Stimulated activated CD8-positive, alpha-beta memory T cell treated with anti-CD3 and anti-CD28 coated beads, Interleukin-15, amount 100 ng/mL, for 24 hours (primary cell): Measurements from ENCODE around the gene OR4D9.
"Not testable (repeated sequence)": the region's sequence is repeated elsewhere in the genome, so short reads cannot be mapped to it uniquely, and the experiment has no call there.

ENCODE experiments used
- DNase-seq: peaks from one replicate; pipeline ENCODE4 v3.0.0-alpha.2; 2020; ENCODE audit warnings: low read depth

Gene OR4D9

GRCh38 chr11:59510941-59511589, at the start of gene OR4D9:
TSS of gene OR4D9 (plus strand) at chr11:59511539. CDS start at chr11:59514913, 3,374 bp downstream.
- DNase-seq = no peak

DNA sequence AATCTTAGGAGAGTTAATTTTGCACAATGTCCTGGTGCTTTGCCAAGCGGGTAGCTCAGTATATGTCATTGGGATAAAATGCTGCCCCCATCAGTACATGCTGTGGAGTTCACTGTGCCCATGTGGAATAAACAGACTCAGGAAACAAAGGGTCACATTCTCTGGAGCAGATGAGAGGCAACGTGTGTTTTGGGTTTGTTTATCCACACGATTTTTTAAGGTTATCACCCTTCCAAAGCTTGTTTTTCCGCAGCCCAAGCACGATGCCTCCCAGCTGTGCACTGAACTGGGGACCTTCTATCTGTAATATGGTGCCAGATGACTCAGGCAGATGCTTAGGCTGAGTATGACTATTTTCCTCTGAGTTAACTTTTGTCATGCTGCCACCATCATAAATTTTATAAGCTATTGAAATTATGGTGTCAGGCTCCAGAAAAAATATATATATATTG, 48.1 kb upstream of the OR4D9 start:
- DNase-seq = no peak

DNA sequence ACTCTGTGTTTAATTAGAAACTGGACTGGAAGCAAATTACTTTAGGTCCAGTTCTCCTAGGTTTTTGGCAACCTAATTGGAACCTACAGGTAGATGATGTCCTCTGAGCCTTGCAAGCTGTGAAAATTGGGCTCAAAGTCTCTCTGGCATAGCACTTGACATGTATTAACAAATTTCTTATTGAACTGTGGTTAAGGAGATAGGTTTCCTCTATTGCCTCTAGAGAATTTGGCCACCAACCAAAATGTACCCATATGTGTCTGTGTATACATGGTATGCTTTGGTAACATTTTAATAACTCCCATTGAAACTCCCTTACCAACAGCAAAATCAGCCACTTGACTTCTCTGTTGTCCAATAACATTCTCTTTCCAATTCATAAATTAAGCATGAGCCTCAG, 38.3 kb upstream of the OR4D9 start, which contains the start of gene OR4D10:
TSS of gene OR4D10 (plus strand) at position 301 of the 400 bp plus-strand sequence. CDS start 4,115 bp downstream, outside the sequence.
- no peak for DNase-seq

DNA sequence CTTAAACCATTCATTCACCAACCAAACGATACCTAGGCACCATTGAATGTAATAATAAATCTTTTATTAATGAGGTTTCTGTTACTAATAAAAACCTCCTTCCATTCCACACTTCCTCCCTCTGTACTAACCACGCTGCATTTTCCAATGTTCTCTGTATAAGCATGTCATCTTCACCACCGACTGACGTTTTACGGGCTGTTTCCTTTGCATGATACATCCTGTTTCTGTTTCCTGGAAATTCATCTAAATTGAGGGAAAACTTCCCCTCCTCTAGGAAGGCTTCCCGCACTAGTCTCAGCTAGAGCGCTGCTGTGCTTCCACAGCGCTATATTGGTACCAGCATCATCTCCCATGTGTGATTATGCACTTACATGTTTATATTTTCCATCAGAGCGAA, 36.2 kb upstream of the OR4D9 start:
- no peak for DNase-seq

DNA sequence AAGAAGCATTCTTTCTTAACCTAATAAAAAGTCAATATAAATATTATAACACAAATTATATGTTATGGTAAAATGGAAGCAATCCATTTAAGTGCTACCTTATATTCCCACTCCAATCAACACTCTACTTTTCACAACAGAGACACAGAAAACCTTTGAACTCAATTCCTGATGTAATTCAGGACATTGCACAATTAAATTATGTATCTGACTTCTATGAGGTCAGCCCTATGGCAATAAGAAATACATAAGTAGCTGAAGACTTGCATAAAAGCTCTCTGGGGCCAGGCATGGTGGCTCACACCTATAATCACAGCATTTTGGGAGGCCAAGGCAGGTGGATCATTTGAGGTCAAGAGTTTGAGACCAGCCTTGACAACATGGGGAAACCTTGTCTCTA, 31.4 kb upstream of the OR4D9 start:
- DNase-seq = no peak

DNA sequence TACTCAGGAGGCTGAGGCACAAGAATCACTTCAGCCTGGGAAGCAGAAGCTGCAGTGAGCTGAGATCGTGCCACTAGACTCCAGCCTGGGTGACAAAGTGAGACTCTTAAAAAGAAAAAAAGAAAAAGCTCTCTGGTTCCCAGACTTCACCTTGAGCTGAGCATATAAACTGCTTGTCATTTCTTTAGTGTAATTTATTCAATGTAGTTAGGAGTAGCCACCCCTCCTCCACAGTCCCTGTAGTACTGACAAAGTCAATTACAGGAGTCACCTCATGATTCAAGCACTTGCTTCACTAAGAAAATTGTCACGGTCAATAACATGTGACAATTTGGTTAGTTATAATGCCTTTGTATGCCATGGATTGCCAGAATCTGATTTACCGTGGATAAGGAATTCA, 31.0 kb upstream of the OR4D9 start:
- DNase-seq = no peak

GRCh38 chr11:59501931-59502330, 9.4 kb upstream of the OR4D9 start:
- DNase-seq = no peak

DNA sequence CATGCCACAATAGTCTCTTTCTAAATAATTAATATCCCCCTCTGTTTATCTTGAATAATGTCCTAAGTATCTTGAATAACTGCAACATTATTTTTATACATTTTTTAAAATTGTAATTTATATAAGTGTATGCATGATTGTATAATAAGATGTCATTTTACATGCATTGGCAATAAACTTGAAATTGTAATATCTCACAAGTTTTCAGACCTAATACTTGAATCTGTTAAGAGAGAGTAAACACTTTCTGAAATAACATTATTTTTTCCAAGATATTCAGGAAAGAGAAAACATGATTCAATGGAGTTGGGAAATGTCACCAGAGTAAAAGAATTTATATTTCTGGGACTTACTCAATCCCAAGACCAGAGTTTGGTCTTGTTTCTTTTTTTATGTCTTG, 8.1 kb upstream of the OR4D9 start, which contains the start of gene OR4D11:
TSS of gene OR4D11 (plus strand) at position 301 of the 400 bp plus-strand sequence. CDS start at position 301, 0 bp downstream.
- no peak for DNase-seq

GRCh38 chr11:59511675-59512074, 336 bp downstream of the OR4D9 start:
- DNase-seq = no peak

- DNase-seq = not testable (repeated sequence)
Observed at GRCh38 chr11:59520139-59520538, 8.8 kb downstream of the OR4D9 start.

GRCh38 chr11:59520741-59521140, 9.4 kb downstream of the OR4D9 start:
- DNase-seq = no peak

DNA sequence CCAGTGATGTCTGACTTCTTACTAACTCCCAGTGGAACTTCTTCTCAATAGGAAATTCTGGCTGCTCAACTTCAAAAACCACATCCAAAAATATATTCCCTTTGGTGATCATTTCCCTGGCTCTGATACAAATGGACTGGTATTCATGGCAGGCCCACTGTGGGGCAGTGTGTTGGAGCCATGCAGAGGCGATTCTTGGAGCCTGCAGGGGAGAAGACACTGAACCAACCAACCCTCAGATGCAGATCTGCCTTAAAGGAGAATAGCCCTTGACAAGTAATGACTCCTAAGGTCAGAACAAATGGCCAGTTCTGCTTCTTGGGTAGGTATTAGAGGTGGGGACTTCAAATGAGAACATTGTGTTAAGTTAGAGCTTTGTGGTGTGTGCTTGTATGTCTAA, 12.2 kb downstream of the OR4D9 start:
- DNase-seq = no peak

DNA sequence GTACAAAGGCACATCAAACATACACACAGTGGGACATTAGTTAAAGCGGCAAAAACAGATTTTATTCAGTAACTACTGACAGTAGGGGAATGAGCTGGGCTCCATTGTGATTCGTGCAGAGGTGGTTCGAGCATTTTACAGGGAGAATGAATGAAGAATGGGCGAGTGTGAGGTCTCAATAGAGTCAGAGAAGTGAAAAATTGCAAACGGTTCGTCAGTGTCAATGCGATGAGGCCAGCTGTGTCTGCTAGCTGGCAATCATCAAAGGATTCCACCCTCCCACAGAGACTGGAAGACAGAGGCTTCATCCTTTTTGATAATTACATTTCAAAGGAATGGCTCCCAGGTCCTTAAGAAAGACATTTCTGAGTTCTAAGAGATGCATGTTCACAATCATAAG, 17.4 kb downstream of the OR4D9 start:
- DNase-seq = no peak

DNA sequence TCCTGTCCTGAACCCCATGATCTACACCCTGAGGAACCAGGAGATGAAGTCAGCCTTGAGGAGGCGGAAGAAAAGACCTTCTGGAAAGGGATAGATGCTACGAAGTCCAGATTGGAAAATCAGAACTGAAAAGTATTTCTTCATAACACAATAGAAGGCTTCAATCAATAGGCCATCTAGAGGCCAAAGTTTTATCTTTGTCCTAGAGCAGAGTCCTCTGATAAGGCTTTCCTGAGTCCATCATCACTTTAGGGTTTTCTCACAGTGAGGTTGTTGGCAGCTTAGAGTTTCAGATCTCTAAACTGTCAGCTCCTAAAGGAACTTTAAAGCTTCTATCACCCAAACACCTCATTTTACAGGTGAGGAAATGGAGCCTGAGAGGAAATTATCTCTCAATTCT, 21.3 kb downstream of the OR4D9 start:
- DNase-seq = no peak

DNA sequence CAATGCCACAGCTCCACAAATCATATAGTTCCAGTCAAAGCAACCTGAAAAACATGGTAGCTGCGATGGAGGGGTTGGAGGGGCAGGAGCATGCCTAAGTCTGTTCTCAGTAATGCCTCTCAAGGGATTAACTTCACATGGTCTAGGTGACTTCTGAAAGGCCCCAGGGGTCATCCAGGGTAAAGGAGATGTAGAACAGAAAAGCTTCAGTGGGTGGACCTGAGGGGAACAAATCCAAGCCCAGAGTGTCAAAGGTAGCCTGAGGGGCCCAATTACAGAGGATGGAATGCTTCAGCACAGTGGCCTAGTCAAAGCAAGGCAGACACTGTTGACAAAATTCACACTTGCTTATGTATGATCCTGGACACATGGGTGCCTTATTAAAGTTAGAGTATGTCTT, 23.3 kb downstream of the OR4D9 start:
- DNase-seq = no peak

GRCh38 chr11:59542142-59542810, 30.9 kb downstream of the OR4D9 start:
- no peak for DNase-seq

DNA sequence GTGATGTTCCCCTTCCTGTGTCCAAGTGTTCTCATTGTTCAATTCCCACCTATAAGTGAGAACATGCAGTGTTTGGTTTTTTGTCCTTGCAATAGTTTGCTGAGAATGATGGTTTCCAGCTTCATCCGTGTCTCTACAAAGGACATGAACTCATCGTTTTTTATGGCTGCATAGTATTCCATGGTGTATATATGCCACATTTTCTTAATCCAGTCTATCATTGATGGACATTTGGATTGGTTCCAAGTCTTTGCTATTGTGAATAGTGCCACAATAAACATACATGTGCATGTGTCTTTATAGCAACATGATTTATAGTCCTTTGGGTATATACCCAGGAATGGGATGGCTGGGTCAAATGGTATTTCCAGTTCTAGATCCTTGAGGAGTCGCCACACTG, 32.4 kb downstream of the OR4D9 start:
- not testable (repeated sequence) for DNase-seq

GRCh38 chr11:59544869-59545178, 33.5 kb downstream of the OR4D9 start:
- no peak for DNase-seq

GRCh38 chr11:59545179-59546020, 34.1 kb downstream of the OR4D9 start:
- DNase-seq = no peak

DNA sequence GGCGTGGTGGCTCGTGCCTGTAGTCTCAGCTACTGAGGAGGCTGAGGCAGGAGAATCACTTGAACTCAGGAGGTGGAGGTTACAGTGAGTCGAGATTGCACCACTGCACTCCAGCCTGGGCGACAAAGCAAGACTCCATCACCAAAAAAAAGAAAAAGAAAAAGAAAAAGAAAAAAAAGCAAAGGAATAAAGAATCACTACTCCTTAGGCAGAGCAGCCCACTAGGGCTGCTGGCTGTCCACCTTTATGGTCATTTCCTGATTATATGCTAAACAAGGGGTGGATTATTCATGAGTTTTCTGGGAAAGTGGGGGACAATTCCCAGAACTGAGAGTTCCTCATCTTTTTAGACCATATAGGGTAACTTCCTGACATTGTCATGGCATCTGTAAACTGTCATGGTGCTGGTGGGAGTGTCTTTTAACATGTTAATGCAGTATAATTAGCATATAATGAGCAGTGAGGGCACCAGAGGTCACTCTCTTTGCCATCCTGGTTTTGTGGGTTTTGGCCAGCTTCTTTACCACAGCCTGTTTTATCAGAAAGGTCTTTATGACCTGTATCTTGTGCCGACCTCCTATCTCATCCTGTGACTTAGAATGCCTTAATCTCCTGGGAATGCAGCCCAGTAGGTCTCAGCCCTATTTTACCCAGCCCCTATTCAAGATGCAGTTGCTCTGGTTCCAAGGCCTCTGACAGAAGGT, 36.4 kb downstream of the OR4D9 start:
- DNase-seq = not testable (repeated sequence)

DNA sequence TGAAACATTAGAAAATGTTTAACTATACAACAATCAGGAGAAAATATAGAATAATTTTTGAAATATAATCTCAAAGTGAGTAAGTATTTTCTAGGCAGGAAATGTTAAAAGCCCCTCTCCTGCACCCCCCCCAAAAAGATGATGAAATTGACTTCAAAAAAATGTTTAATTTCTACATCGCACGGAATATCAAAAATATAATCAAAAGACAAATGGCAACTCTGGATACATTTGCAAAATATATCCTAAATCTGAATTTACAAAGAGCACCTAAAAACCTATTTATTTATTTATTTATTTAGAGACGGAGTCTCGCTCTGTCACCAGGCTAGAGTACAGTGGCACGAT, 36.9 kb downstream of the OR4D9 start:
- DNase-seq = no peak

- DNase-seq = peak; percentile 68
Observed at GRCh38 chr11:59550368-59550841, 39.1 kb downstream of the OR4D9 start.
